NCI-H460 (cell line): Measurements from ENCODE around the gene MAPK8. TPM values are rescaled to one million over a fixed set of nuclear protein-coding genes. Genes with fewer than 3 reads are reported as not detected.
A peak's percentile ranks its signal among the peaks of the same experiment; 100 is the strongest.
"Not testable (repeated sequence)": the region's sequence is repeated elsewhere in the genome, so short reads cannot be mapped to it uniquely, and the experiment has no call there.

Experiments used
- DNase-seq: peaks from one replicate; pipeline ENCODE4 v3.0.0-alpha.2; 2016; ENCODE audit warnings: low read depth; ENCODE audit errors: extremely low read depth
- polyA plus RNA-seq: library from polyadenylated mRNA; depleted of rRNA; stranded (reverse); fragments of >200 nt; gene quantifications from 2 replicates; pipeline ENCODE4 v1.2.3, GENCODE V29; 2014; cell fraction: nucleus; rRNA removed
- total RNA-seq: library from RNA; depleted of rRNA; stranded (reverse); fragments of >200 nt; shearing (Covaris generic); gene quantifications from 2 replicates; pipeline ENCODE4 v1.2.3, GENCODE V29; 2014; rRNA removed

MAPK8 gene
- total RNA-seq, result 54.3 and 57.7 TPM in 2 replicates
- polyA plus RNA-seq, result 17.2 and 31.3 TPM in 2 replicates

- peak; percentile 90 for DNase-seq
Measured at GRCh38 chr10:48306265-48306869, at the start of gene MAPK8. Gene MAPK8, plus strand, starts transcription at chr10:48306677. Its CDS starts 94,984 bp downstream, at chr10:48401661.

GRCh38 chr10:48257407-48257961 lies 49.0 kb upstream of the MAPK8 start:
- DNase-seq, result no peak

DNA sequence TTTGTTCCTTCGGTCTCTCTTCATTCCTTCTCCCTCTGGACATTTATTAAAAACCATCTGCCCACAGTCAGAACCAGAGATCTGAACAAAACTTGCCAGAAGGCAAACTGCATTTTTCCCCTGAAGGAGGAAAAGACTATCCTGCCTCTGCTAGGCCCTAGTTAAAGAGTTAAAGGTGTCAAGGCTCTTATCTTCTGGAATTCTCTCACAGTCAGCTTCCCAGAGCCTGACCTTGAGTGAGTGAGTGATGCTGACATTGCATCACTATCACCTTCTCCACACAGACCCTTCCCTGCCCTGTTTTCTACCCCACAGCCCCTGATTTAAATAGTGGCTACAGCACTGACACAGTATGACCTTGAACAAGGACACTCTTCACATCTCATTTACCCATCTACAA lies 48.4 kb upstream of the MAPK8 start:
- no peak for DNase-seq

- DNase-seq, result no peak
Measured at GRCh38 chr10:48266528-48266927, 39.9 kb upstream of the MAPK8 start.

DNA sequence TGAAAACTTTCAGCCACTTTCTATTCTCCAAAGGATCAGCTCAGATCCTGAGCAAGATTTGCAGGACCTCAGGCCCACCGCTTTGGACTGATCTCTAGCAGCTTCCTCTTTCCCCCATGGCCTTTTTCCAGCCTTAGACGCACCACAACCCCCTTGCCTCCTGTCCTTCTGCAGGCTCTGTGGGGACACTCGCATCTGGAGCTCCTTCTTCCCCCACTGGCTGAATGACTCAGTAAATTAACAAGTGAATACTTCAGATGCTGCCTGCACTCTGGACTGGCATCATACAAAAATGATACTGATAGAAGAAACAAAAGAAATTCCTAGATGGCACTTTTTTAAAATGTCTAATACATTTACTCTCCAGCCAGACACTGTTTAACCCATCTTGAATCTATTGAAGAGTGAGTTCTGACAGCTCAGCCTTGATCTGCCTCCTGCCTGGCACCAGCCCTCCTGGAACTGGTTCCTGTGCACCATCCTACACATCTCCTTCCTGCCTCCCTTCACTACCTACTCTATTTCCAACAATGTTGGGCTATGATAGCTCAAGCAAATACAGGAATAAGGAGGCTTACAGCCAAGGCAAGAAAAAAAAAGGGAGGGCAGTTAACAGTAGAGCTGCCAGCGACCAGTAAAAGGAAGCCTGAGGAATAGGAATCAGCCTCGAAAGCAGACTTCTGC lies 35.3 kb upstream of the MAPK8 start:
- no peak for DNase-seq

GRCh38 chr10:48272682-48273081 lies 33.8 kb upstream of the MAPK8 start:
- DNase-seq, result no peak

- DNase-seq, result no peak
Measured at GRCh38 chr10:48273741-48274140, 32.7 kb upstream of the MAPK8 start.

DNA sequence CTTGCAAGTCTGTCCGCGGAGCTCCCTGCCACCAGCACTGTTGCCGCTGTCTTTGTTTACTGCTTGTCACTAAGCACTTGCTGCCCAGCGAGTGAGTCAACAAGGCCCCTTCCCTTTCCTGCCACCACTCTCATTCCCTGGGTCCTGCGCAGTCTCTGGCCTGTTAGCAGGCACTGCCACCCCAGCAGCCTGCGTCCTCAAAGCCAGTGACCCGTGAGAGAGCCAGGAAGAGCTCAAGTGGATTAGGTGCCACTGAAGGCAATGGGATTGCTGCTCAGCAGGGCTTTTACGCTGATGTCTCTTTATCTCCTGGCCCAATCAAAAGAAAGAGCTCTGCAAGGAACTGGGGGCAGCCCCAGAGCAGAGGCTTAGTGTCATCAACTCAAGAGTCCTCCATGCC lies 31.8 kb upstream of the MAPK8 start, which contains the start of gene FRMPD2:
FRMPD2 (minus strand) TSS at position 61 of the 400 bp plus-strand sequence. CDS start 129 bp downstream, outside the sequence.
- no peak for DNase-seq

GRCh38 chr10:48277093-48277492 lies 29.4 kb upstream of the MAPK8 start:
- DNase-seq, result no peak

- DNase-seq, result no peak
Measured at GRCh38 chr10:48279081-48279751, 27.3 kb upstream of the MAPK8 start.

DNA sequence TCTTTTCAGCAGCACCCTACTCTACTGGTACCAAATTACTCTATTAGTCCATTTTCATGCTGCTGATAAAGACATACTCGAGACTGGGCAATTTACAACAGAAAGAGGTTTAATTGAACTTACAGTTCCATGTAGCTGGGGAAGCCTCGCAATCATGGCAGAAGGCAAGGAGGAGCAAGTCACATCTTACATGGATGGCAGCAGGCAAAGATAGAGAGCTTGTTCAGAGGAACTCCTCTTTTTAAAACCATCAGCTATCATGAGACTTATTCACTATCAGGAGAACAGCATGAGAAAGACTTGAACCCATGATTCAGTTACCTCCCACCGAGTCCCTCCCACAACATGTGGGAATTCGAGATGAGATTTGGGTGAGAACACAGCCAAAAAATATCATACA lies 24.8 kb upstream of the MAPK8 start:
- not testable (repeated sequence) for DNase-seq

DNA sequence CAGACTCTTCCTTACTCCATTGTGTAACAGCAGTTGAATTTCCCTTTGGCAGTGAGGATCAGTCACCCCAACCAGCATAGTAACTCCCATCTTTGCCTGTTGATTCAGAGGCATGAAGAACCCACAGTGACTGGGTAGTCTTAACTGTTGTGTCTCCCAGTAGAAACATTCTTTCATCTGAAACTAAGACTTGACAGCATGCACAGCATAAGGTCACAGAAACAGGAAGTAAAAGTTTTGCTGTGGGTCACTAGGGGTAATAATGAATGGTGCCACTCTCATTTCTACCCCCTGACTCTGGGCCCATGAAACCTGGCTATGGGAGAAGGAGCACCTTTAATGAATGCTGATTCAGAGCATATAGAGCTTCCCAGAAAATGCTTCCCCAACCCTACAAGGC lies 23.6 kb upstream of the MAPK8 start:
- DNase-seq, result no peak

- DNase-seq, result no peak
Measured at GRCh38 chr10:48284002-48284546, 22.4 kb upstream of the MAPK8 start.

GRCh38 chr10:48284811-48285210 lies 21.7 kb upstream of the MAPK8 start:
- DNase-seq, result no peak

- DNase-seq, result no peak
Measured at GRCh38 chr10:48285710-48286109, 20.8 kb upstream of the MAPK8 start.

DNA sequence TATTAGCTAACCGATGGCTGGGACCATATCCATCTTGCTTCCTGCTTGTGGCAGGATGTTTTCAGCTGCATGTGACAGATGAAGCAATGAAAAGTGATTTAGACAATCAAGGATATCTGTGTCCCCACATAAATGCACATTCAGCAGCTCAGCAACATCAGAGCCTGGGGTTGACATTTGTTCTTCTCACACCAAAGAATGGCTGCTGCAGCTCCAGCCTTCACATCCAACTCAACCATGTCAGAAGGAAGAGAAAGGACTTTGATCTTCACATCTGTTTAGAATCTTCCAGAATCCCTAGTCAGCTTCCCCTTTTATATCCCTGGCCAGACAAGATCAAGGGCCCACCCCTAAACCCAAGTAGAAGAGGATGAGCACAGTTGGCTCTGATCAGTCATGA lies 20.1 kb upstream of the MAPK8 start:
- DNase-seq, result no peak

DNA sequence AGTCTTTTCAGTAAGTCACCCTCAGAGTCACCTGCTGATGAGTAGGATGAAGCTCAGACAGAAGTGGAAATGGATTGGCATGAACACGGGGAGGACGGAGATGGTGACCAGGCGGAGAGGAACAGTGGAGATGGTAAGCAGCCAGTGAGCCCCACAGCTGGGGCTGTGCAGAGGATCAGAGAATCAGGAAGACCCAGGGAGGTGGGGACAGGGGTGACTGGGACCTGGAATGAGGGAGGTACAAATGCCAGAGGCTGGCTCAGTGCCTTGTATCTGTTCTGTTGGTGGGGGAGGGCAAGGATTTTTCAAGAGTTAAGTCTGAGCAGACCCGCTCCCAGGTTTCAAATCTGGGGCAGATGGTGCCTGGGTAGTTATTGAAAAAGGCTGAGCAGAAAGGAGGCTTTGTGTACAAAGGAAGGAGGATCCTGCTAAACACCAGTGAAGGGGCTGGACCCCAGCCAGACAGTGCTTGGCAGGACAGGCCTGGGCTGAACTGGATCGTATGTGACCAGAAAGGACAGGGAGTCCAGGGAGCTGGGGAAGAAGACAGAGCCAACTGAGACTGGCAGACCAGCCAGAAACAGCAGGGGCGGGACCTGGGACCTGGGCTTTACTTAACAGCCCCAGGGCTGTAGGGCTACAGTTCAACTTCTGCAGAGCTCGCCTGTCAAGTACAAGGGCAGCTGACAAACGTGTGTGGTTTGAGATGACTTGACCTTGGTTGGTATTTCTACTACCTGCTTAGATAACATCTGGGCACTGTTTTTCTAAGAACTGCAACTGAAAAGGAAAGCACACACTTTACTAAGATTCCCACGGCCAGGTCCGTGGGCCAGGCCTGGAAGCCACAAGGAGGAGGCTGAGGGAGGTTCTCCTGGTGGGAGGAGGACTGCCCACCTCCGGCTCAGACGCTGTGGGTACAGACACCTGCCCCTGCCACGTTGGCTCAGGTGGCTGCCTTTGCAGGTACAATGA lies 18.8 kb upstream of the MAPK8 start:
- DNase-seq, result no peak

DNA sequence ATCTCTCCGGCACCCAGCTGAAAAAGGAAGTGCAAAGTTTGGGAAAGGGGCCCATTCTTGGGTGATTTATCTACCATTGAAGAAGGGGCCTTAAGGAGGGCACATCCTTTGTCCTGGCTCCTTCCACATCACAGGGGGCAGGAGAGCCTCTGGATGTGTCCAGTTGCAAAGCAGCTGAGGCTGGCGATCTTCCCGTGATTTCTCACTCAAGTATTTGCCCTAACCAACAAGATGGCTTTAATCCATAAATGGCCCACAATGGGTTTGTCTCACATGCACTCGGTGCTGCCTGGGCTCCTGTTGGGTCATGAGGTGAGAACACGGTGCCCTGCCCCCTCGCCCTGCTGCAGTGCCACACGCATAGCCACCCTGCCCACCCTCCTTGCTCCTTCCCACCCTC lies 17.8 kb upstream of the MAPK8 start:
- no peak for DNase-seq

DNA sequence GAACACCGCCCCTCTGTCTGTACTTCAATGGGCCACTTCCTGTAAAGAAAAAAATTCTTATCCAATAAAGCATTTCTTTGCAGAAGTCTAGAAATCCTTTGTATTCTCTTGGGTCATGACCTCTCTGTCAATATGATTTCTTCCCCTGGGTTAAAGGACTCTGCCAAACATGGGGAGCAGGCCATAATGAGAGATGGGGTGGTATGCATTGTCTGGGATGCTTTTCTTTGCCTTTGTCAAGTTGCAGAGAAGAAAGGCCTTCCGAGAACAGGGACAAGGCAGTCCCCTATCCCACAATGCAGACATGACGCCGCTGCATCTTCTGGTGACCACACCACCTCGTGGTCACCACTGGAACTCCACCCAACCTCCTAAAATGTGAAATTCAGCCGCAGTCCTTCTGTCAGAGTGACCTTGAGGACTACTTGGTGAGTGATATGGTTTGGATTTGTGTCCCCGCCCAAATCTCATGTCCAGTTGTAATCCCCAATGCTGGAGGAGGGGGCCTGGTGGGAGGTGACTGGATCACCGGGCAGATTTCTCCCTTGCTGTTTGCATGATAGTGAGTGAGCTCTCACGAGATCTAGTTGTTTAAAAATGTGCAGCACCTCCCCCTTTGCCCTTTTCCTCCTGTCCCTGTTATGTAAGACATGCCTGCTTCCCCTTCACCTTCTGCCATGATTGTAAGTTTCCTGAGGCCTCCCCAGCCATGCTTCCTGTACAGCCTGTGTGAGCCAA lies 16.8 kb upstream of the MAPK8 start:
- peak; percentile 51 for DNase-seq
